T-helper 17 cell (primary cell): ENCODE measurements around the gene MYO5B. TPM values are rescaled to one million over a fixed set of nuclear protein-coding genes. Genes with fewer than 3 reads are reported as not detected.
A peak's percentile ranks its signal among the peaks of the same experiment; 100 is the strongest.

Source experiments
- ATAC-seq: fragments of 150-1000 bp; cut with Tn5 transposase; 2 replicates; pipeline ENCODE4 v1.10.0; 2021; ENCODE audit warnings: mild to moderate bottlenecking, moderate library complexity
- DNase-seq, 3 donors: peaks; one replicate each; pipeline versions ENCODE4 v3.0.0 to v3.0.0-alpha.2; 2020 to 2021
- H3K9me3 ChIP-seq: one replicate; pipeline ENCODE4 v1.7.0; 2013; ENCODE audit warnings: low read length, mild to moderate bottlenecking; ENCODE audit not compliant: control insufficient read depth, poor library complexity, severe bottlenecking
- H3K27ac Mint-ChIP-seq: one replicate; pipeline ENCODE4 v1.8.0; 2022; ENCODE audit warnings: mild to moderate bottlenecking, moderate library complexity, mixed read lengths
- H3K27me3 Mint-ChIP-seq: one replicate; pipeline ENCODE4 v1.8.0; 2022; ENCODE audit warnings: mixed read lengths
- H3K36me3 Mint-ChIP-seq: one replicate; pipeline ENCODE4 v1.8.0; 2022; ENCODE audit warnings: low read depth, mixed read lengths
- H3K4me1 Mint-ChIP-seq: one replicate; pipeline ENCODE4 v1.8.0; 2022; ENCODE audit warnings: mild to moderate bottlenecking, mixed read lengths
- H3K4me3 Mint-ChIP-seq: one replicate; pipeline ENCODE4 v1.8.0; 2022; ENCODE audit warnings: mild to moderate bottlenecking, moderate library complexity, mixed read lengths
- total RNA-seq, 4 donors: library from RNA in 2 of 4; stranded (reverse) in 2 of 4; gene quantifications; one replicate each; pipeline ENCODE4 v1.2.3 and lab custom pipeline; 2022 to 2026

Gene MYO5B
- total RNA-seq, 2 donors from 2014 or later = 0.12 TPM; not detected in 1

GRCh38 chr18:50080932-50081560 lies 113.9 kb downstream of the MYO5B start:
- Mint-ChIP-seq H3K4me3 (no peak overlapping the region), H3K27ac (no peak overlapping the region), H3K4me1 (peaks cover 3% of the 10 kb centered on the region), H3K27me3 (peaks cover 53% of the 10 kb centered on the region), H3K36me3 (no peaks in the 10 kb centered on the region)
- ATAC-seq (no peak), DNase-seq (no peak)
- no peaks in the 10 kb centered on the region for H3K9me3 ChIP-seq

GRCh38 chr18:50080316-50080715 lies 114.6 kb downstream of the MYO5B start:
- Mint-ChIP-seq H3K27ac (no peak overlapping the region), H3K4me3 (no peak overlapping the region), H3K4me1 (peaks cover 7% of the 10 kb centered on the region), H3K27me3 (peaks cover 60% of the 10 kb centered on the region), H3K36me3 (no peaks in the 10 kb centered on the region)
- no peaks in the 10 kb centered on the region for H3K9me3 ChIP-seq
- no peak for ATAC-seq
- no peak for DNase-seq

GRCh38 chr18:50079571-50080295 lies 115.2 kb downstream of the MYO5B start:
- Mint-ChIP-seq H3K36me3 (no peaks in the 10 kb centered on the region), H3K4me3 (no peak overlapping the region), H3K27ac (no peak overlapping the region), H3K4me1 (peaks cover 7% of the 10 kb centered on the region), H3K27me3 (peaks cover 66% of the 10 kb centered on the region)
- no peaks in the 10 kb centered on the region for H3K9me3 ChIP-seq
- ATAC-seq = no peak
- no peak for DNase-seq

GRCh38 chr18:50076277-50076676 lies 118.7 kb downstream of the MYO5B start:
- no peaks in the 10 kb centered on the region for H3K9me3 ChIP-seq
- no peak for DNase-seq
- H3K36me3 Mint-ChIP-seq = peaks cover 5% of the 10 kb centered on the region
- H3K27ac Mint-ChIP-seq = no peak overlapping the region
- no peak overlapping the region for H3K4me3 Mint-ChIP-seq
- ATAC-seq = no peak
- peaks cover 7% of the 10 kb centered on the region for H3K4me1 Mint-ChIP-seq
- H3K27me3 Mint-ChIP-seq = peaks cover 73% of the 10 kb centered on the region

GRCh38 chr18:50075772-50076171 lies 119.2 kb downstream of the MYO5B start:
- no peaks in the 10 kb centered on the region for H3K9me3 ChIP-seq
- H3K4me1 Mint-ChIP-seq = peaks cover 7% of the 10 kb centered on the region
- ATAC-seq = no peak
- no peak overlapping the region for H3K27ac Mint-ChIP-seq
- H3K36me3 Mint-ChIP-seq = peaks cover 5% of the 10 kb centered on the region
- H3K4me3 Mint-ChIP-seq = no peak overlapping the region
- DNase-seq = no peak
- peaks cover 75% of the 10 kb centered on the region for H3K27me3 Mint-ChIP-seq

- no peak for ATAC-seq
- Mint-ChIP-seq H3K4me1 (peaks cover 7% of the 10 kb centered on the region), H3K36me3 (peaks cover 5% of the 10 kb centered on the region), H3K4me3 (no peak overlapping the region), H3K27me3 (peaks cover 66% of the 10 kb centered on the region), H3K27ac (no peak overlapping the region)
- no peak for DNase-seq
- no peaks in the 10 kb centered on the region for H3K9me3 ChIP-seq
Observed at GRCh38 chr18:50074404-50074803, 120.5 kb downstream of the MYO5B start.

- ATAC-seq (no peak), DNase-seq (no peak)
- no peak overlapping the region for H3K27ac Mint-ChIP-seq
- H3K9me3 ChIP-seq = no peaks in the 10 kb centered on the region
- peaks cover 5% of the 10 kb centered on the region for H3K36me3 Mint-ChIP-seq
- peaks cover 59% of the 10 kb centered on the region for H3K27me3 Mint-ChIP-seq
- peaks cover 7% of the 10 kb centered on the region for H3K4me1 Mint-ChIP-seq
- no peak overlapping the region for H3K4me3 Mint-ChIP-seq
Observed at GRCh38 chr18:50073319-50073718, 121.6 kb downstream of the MYO5B start.

- ATAC-seq = no peak
- no peak for DNase-seq
- Mint-ChIP-seq H3K27ac (no peak overlapping the region), H3K4me1 (peaks cover 7% of the 10 kb centered on the region), H3K4me3 (no peak overlapping the region), H3K36me3 (peaks cover 5% of the 10 kb centered on the region), H3K27me3 (peaks cover 57% of the 10 kb centered on the region)
- H3K9me3 ChIP-seq = no peaks in the 10 kb centered on the region
Observed at GRCh38 chr18:50072146-50072545, 122.8 kb downstream of the MYO5B start.

GRCh38 chr18:50071397-50071796 lies 123.5 kb downstream of the MYO5B start:
- DNase-seq (no peak), ATAC-seq (no peak)
- Mint-ChIP-seq H3K4me3 (no peak overlapping the region), H3K27ac (no peak overlapping the region), H3K36me3 (peaks cover 5% of the 10 kb centered on the region), H3K27me3 (peaks cover 64% of the 10 kb centered on the region), H3K4me1 (peaks cover 7% of the 10 kb centered on the region)
- H3K9me3 ChIP-seq = no peaks in the 10 kb centered on the region

- H3K36me3 Mint-ChIP-seq = peaks cover 4% of the 10 kb centered on the region
- no peak for DNase-seq
- H3K27ac Mint-ChIP-seq = no peak overlapping the region
- H3K9me3 ChIP-seq = no peaks in the 10 kb centered on the region
- H3K27me3 Mint-ChIP-seq = peaks cover 61% of the 10 kb centered on the region
- no peak overlapping the region for H3K4me3 Mint-ChIP-seq
- ATAC-seq = no peak
- H3K4me1 Mint-ChIP-seq = no peaks in the 10 kb centered on the region
Observed at GRCh38 chr18:50069422-50069821, 125.5 kb downstream of the MYO5B start.

GRCh38 chr18:50065527-50065926 lies 129.4 kb downstream of the MYO5B start:
- Mint-ChIP-seq H3K36me3 (no peaks in the 10 kb centered on the region), H3K27ac (no peak overlapping the region), H3K4me1 (no peaks in the 10 kb centered on the region), H3K4me3 (no peak overlapping the region), H3K27me3 (peaks cover 67% of the 10 kb centered on the region)
- DNase-seq (no peak), ATAC-seq (no peak)
- no peaks in the 10 kb centered on the region for H3K9me3 ChIP-seq

- no peak overlapping the region for H3K27ac Mint-ChIP-seq
- no peaks in the 10 kb centered on the region for H3K4me1 Mint-ChIP-seq
- peak overlapping the region; percentile 10 for H3K4me3 Mint-ChIP-seq
- no peaks in the 10 kb centered on the region for H3K36me3 Mint-ChIP-seq
- DNase-seq (no peak), ATAC-seq (no peak)
- no peaks in the 10 kb centered on the region for H3K9me3 ChIP-seq
- peaks cover 72% of the 10 kb centered on the region for H3K27me3 Mint-ChIP-seq
Observed at GRCh38 chr18:50065039-50065438, 129.9 kb downstream of the MYO5B start.

- no peak overlapping the region for H3K4me3 Mint-ChIP-seq
- ATAC-seq (no peak), DNase-seq (no peak)
- peaks cover 4% of the 10 kb centered on the region for H3K36me3 Mint-ChIP-seq
- no peak overlapping the region for H3K27ac Mint-ChIP-seq
- no peaks in the 10 kb centered on the region for H3K9me3 ChIP-seq
- peaks cover 81% of the 10 kb centered on the region for H3K27me3 Mint-ChIP-seq
- no peaks in the 10 kb centered on the region for H3K4me1 Mint-ChIP-seq
Observed at GRCh38 chr18:50061876-50062517, 132.9 kb downstream of the MYO5B start.
